ENCODE measurements around the gene CHD9.

Gene CHD9

GRCh38 chr16:53219795-53220454, 165.1 kb downstream of the CHD9 start:
- TF ChIP-seq FOXP2 (optimal IDR thresholded peaks at IDR 0.05; ENCODE audit: borderline replicate concordance, extremely low read depth, extremely low read length, insufficient read depth): no peak
- no peak for TF ChIP-seq SIN3A (IDR thresholded peaks at IDR 0.05; ENCODE audit: borderline replicate concordance, insufficient read depth, low read length)
- TF ChIP-seq POLR2AphosphoS5 (IDR thresholded peaks at IDR 0.05; ENCODE audit: low read depth, low read length): no peak
- TF ChIP-seq TAF1 (IDR thresholded peaks at IDR 0.05; ENCODE audit: borderline replicate concordance, insufficient read depth, low read length): no peak
- TF ChIP-seq, protein P1, sequence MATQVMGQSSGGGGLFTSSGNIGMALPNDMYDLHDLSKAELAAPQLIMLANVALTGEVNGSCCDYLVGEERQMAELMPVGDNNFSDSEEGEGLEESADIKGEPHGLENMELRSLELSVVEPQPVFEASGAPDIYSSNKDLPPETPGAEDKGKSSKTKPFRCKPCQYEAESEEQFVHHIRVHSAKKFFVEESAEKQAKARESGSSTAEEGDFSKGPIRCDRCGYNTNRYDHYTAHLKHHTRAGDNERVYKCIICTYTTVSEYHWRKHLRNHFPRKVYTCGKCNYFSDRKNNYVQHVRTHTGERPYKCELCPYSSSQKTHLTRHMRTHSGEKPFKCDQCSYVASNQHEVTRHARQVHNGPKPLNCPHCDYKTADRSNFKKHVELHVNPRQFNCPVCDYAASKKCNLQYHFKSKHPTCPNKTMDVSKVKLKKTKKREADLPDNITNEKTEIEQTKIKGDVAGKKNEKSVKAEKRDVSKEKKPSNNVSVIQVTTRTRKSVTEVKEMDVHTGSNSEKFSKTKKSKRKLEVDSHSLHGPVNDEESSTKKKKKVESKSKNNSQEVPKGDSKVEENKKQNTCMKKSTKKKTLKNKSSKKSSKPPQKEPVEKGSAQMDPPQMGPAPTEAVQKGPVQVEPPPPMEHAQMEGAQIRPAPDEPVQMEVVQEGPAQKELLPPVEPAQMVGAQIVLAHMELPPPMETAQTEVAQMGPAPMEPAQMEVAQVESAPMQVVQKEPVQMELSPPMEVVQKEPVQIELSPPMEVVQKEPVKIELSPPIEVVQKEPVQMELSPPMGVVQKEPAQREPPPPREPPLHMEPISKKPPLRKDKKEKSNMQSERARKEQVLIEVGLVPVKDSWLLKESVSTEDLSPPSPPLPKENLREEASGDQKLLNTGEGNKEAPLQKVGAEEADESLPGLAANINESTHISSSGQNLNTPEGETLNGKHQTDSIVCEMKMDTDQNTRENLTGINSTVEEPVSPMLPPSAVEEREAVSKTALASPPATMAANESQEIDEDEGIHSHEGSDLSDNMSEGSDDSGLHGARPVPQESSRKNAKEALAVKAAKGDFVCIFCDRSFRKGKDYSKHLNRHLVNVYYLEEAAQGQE (IDR thresholded peaks at IDR 0.05; ENCODE audit: insufficient read depth in 1 of 2, low read depth in 2 of 2, low read length in 2 of 2): no peak

DNA sequence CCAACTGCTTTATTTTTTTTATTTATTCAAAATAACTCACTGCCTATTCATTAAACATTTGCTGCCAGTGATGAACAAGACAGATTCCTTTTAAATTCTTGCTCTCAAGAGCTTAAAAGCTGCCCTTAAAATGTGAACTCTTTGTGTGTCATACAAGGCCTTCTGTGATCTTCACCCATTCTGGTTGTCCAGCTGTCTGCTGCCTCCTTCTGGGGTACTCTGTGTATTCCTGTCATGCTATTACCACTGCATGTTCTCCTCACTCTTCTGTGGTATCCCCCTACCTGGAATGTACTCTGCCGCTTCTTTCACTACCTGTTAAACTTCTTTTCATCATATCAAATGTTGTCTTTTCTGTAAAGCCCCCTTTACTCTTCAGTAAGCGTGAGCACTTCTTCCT, 165.8 kb downstream of the CHD9 start:
- TF ChIP-seq, protein P1 (IDR thresholded peaks at IDR 0.05; ENCODE audit: insufficient read depth in 1 of 2, low read depth in 2 of 2, low read length in 2 of 2): no peak
- TF ChIP-seq POLR2AphosphoS5 (IDR thresholded peaks at IDR 0.05; ENCODE audit: low read depth, low read length): no peak
- no peak for TF ChIP-seq FOXP2 (optimal IDR thresholded peaks at IDR 0.05; ENCODE audit: borderline replicate concordance, extremely low read depth, extremely low read length, insufficient read depth)
- TF ChIP-seq SIN3A (IDR thresholded peaks at IDR 0.05; ENCODE audit: borderline replicate concordance, insufficient read depth, low read length): no peak
- no peak for TF ChIP-seq TAF1 (IDR thresholded peaks at IDR 0.05; ENCODE audit: borderline replicate concordance, insufficient read depth, low read length)

GRCh38 chr16:53224951-53225533, 170.3 kb downstream of the CHD9 start:
- TF ChIP-seq, protein P1 (IDR thresholded peaks at IDR 0.05; ENCODE audit: insufficient read depth in 1 of 2, low read depth in 2 of 2, low read length in 2 of 2): no peak
- TF ChIP-seq FOXP2 (optimal IDR thresholded peaks at IDR 0.05; ENCODE audit: borderline replicate concordance, extremely low read depth, extremely low read length, insufficient read depth) (no peak), TAF1 (IDR thresholded peaks at IDR 0.05; ENCODE audit: borderline replicate concordance, insufficient read depth, low read length) (no peak), SIN3A (IDR thresholded peaks at IDR 0.05; ENCODE audit: borderline replicate concordance, insufficient read depth, low read length) (no peak), POLR2AphosphoS5 (IDR thresholded peaks at IDR 0.05; ENCODE audit: low read depth, low read length) (no peak)

GRCh38 chr16:53232826-53233529, 178.2 kb downstream of the CHD9 start:
- TF ChIP-seq TAF1 (IDR thresholded peaks at IDR 0.05; ENCODE audit: borderline replicate concordance, insufficient read depth, low read length): no peak
- TF ChIP-seq POLR2AphosphoS5 (IDR thresholded peaks at IDR 0.05; ENCODE audit: low read depth, low read length): no peak
- TF ChIP-seq SIN3A (IDR thresholded peaks at IDR 0.05; ENCODE audit: borderline replicate concordance, insufficient read depth, low read length): no peak
- TF ChIP-seq, protein P1 (IDR thresholded peaks at IDR 0.05; ENCODE audit: insufficient read depth in 1 of 2, low read depth in 2 of 2, low read length in 2 of 2): no peak
- no peak for TF ChIP-seq FOXP2 (optimal IDR thresholded peaks at IDR 0.05; ENCODE audit: borderline replicate concordance, extremely low read depth, extremely low read length, insufficient read depth)

All from PFSK-1 (cell line).